GM21717 (cell line): Measurements from ENCODE around the gene TPP1.

ENCODE experiments used
- ATAC-seq: cut with Tn5 transposase; IDR thresholded peaks from one replicate; pipeline ENCODE4 v1.9.1; 2021; ENCODE audit warnings: mild to moderate bottlenecking, moderate library complexity; ENCODE audit not compliant: unreplicated experiment

The TPP1 gene

GRCh38 chr11:6566704-6567370 is 52.4 kb downstream of the TPP1 start:
- no peak for ATAC-seq

GRCh38 chr11:6565988-6566703 is 53.1 kb downstream of the TPP1 start:
- no peak for ATAC-seq

- ATAC-seq: no peak
Observed at GRCh38 chr11:6565325-6565724, 53.9 kb downstream of the TPP1 start.

- no peak for ATAC-seq
Observed at GRCh38 chr11:6563667-6564066, 55.6 kb downstream of the TPP1 start.

GRCh38 chr11:6563121-6563619 is 56.1 kb downstream of the TPP1 start:
- no peak for ATAC-seq
